ENCODE results near the gene RPS18.
"Not testable (repeated sequence)": the region's sequence is repeated elsewhere in the genome, so short reads cannot be mapped to it uniquely, and the experiment has no call there.

The RPS18 gene

DNA sequence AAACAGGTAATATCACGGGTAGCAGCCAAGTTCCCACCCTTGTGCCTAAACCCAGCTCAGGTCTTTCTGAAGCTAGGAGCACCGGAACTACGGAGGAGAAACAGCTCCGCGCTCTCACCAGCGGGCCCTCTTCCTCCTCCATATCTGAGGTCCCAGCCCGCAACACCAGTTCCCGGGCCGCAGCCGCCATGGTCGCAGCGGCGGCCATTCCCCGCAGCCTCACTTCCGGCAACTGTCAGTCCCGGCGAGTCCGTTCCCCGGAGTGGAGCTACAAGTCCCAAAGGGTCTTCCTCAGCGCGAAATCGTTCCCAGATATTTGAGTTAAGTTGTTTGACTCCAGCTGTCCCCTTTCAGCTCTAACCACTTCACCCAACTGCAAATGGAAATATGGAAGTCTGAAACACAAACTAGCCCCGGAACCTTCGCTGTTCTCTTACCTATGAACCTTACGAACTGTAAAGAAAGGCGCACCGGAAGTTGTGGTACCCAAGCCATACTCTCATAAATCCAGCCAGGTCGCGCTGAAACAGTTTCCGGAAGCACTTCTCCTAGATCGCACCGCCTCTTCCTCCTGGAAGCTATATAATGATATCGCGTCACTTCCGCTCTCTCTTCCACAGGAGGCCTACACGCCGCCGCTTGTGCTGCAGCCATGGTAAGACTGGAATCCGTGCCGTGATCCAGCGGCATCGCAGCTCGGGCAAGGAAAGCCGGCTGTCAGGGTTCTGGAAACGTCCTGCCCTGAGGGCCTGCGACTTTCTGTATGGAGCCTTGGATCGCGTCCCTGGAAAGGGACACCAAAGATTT is at the start of gene RPS18, which contains the start of gene VPS52:
RPS18 (plus strand) TSS at position 608 of the 807 bp plus-strand sequence; CDS start at position 653, 45 bp downstream.
VPS52 (minus strand) TSS at position 409 of the 807 bp plus-strand sequence; CDS start at position 208, 201 bp downstream.
- DNase-seq (ENCODE audit: low read depth in 2 of 2): peak; percentile 74 to 87

- DNase-seq (ENCODE audit: low read depth in 2 of 2): not testable (repeated sequence)
Observed at GRCh38 chr6:33226503-33227120, 45.3 kb upstream of the RPS18 start.

GRCh38 chr6:33235221-33235634 is 36.6 kb upstream of the RPS18 start:
- DNase-seq (ENCODE audit: low read depth in 2 of 2): no peak

DNA sequence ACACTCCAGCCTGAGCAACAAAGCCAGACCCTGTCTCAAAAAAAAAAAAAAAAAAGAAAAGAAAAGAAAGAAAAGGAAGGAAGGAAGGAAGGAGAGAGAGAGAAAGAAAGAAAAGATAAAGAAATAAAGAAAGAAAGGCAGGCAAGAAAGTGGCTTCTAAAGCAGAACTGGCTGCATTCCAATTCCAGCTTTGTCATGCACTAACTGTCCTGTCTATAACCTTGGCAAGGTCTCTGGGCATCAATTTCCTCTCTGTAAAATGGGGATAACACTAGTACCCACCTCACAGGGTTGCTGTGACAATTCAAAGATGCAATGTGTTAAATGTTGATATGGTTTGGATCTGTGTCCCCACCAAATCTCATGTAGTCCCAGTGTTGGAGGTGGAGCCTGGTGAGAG is 35.5 kb upstream of the RPS18 start:
- no peak for DNase-seq (ENCODE audit: low read depth in 2 of 2)

GRCh38 chr6:33236852-33237251 is 35.0 kb upstream of the RPS18 start:
- DNase-seq (ENCODE audit: low read depth in 2 of 2): no peak

- DNase-seq (ENCODE audit: low read depth in 2 of 2): no peak
Observed at GRCh38 chr6:33237741-33238140, 34.1 kb upstream of the RPS18 start.

DNA sequence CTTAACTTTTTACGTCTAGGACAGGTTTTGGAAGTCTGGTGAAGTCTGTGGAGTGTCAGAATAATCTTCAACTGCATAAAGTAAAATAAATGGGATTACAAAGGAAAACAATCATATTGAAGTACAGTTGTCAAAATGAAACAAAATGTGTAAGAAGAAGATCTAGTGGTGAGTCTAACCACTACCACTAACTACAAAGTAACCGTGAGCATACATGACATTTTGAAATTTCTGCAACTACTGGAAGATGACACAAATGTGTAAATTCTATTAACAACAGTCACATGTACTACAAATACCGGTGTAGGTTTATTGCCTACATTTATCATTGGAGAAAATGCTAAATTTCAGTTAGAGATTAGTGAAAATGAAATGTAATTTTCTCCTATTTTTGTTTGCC is 29.9 kb upstream of the RPS18 start:
- DNase-seq (ENCODE audit: low read depth in 2 of 2): no peak

GRCh38 chr6:33243476-33243875 is 28.4 kb upstream of the RPS18 start:
- no peak for DNase-seq (ENCODE audit: low read depth in 2 of 2)

DNA sequence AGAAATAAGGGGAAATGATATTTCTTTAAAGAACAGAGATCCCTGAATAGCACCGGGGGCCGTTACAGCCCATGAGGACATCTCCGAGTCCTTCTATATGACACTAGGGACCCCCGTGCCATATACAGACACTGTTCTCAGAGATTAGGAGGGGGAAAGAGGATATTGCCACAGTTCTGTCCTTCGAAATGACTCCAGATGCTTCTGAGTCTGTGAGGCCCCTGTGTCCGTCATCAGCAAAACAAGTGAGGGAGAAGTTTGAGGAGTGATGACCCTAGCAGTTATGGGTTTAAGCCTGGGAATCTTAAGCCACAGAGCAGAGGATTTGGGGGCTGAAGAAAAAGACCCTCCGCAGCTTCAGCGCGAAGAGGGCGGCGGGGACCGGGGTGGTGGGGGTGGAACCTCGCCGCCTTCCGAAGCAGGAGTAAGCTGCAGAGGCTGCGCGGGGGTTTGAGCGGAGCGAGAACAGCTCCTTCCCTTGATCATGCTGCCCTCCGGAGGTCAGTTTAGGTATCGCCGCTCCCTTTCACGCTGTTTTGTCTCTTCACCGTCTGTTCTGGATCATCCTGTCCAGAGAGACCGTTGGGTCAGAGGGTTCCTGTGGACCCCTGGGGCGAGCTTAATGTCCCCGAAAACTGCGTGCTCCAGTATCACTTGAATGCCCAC is 23.8 kb upstream of the RPS18 start:
- DNase-seq (ENCODE audit: low read depth in 2 of 2): peak; percentile 72 to 84

DNA sequence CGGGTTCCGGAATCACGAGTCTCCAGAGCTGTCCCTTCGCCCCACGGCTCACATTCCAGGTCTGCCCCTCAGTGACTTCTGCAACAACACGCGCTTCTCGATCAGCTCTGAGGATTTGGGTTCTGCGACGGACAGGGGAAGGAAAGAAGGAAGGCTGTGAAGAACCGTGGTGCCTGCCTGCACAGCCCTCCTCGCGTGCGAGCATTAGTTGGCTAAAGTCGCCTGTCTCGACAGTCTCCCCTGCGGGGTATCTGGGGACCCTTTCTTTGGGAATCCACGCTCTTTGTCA is 23.3 kb upstream of the RPS18 start:
- DNase-seq (ENCODE audit: low read depth in 2 of 2): no peak

GRCh38 chr6:33248932-33249731 is 22.7 kb upstream of the RPS18 start:
- peak; percentile 90 to 92 for DNase-seq (ENCODE audit: low read depth in 2 of 2)

GRCh38 chr6:33249732-33250630 is 21.9 kb upstream of the RPS18 start:
- DNase-seq (ENCODE audit: low read depth in 2 of 2): no peak

DNA sequence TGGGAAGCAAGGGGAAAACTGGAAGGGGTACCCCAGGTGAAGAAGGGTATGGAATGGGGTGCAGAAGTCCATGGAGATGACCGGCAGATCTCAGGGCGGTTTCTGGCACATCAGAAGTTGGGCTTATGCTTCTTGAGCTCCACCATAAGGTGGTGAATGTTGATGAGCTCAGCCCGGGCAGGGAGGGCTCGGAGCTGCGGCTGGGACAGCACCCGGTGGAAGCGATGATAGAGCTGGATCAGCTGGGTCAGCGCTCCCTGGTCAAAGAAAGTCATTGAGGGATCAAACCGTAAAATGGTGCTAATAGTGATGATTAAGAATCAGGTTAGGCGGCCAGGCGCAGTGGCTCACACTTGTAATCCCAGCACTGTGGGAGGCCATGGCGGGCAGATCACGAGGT is 21.1 kb upstream of the RPS18 start:
- no peak for DNase-seq (ENCODE audit: low read depth in 2 of 2)

DNA sequence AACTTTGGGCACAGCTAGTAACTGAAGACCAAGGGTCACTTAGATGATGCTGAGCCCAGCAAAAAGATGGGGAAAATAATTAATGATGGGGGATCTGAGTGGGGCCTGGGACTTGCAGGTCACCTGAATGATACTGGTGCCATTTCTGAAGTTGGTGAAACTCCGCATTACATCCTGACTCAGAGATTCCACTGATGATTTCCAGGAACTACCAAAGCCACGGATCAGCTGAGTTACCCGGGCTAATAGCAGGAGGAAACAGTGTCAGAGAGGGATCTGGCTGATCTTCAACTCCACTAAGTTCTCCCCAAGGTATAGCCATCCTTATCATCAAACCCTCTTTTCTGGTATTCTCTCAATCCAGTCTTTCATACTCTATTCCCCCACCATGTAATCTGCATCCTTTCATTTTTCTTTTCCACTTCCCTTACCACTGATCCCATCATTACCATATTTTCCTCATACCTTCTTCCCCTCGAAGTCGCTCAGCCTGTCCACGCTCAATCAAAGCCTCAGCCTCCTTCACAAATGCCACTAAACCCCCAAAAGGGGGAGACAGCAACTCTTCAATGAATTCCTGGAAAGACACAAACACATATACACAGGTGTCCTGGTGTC is 20.4 kb upstream of the RPS18 start:
- no peak for DNase-seq (ENCODE audit: low read depth in 2 of 2)

DNA sequence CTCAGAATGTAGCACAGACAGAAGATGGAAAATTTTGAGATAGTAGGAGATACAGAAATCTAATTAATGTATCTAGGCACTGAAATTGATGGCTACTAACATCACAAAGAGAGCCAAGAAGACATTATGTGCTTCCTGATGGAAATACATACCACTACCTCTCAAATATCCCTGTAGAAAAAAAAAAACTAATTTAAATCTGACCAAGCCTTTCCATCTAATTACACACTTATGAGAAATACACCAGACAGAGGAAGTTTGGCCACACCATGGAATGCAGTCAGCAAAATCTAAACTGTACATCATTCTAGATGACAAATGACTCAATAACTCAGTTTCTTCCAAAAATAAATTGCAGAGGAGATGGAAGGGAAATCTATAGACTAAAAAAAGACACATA is 19.1 kb upstream of the RPS18 start:
- no peak for DNase-seq (ENCODE audit: low read depth in 2 of 2)

- no peak for DNase-seq (ENCODE audit: low read depth in 2 of 2)
Observed at GRCh38 chr6:33254591-33254990, 17.3 kb upstream of the RPS18 start.

GRCh38 chr6:33259032-33259431 is 12.8 kb upstream of the RPS18 start:
- DNase-seq (ENCODE audit: low read depth in 2 of 2): no peak

DNA sequence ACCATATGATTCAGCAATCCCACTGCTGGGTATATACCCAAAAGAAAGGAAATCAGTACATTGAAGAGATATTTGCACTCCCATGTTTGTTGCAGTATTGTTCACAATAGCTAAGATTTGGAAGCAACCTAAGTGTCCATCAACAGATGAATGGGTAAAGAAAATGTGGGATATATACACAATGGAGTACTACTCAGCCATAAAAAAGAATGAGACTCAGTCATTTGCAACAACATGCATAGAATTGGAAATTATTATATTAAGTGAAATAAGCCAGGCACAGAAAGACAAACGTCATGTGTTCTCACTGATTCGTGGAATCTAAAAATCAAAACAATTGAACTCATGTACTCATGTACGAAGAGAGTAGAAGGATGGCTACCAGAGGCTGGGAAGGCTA is 9.4 kb upstream of the RPS18 start:
- DNase-seq (ENCODE audit: low read depth in 2 of 2): not testable (repeated sequence)

DNA sequence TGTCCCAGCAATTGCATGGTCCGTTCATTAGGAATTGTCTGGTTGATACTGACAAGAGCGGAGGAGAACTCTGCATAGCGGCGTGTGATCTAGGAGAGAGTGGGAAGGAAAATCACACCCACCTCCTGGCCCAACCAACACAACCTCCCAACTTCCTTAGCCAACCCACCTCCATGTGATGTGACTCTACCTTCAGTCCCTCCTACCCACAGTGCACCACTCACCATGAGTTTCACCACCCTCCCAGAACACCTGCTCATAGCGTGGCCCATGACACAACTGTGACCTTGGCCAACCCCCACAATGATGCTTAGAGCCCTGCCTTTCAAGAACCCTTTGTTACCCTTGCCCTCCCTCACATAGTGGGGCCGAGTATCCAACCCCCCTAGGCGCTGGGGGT is 7.9 kb upstream of the RPS18 start:
- DNase-seq (ENCODE audit: low read depth in 2 of 2): no peak

DNA sequence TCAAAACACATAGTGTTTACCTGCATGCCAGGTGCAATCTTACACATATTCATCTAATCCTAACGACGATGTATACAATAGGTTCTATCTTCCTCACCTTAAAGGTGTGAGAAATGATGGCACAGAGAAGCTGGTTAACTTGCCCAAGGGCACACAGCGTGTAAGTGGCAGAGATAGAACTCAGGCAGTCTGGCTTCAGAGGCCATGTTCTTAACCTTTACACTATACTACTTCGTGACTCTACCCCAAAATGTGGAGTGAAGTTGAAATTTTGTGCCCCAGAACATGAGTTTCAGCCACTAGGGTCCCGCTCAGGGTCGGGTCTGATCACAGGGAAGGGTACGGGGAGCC is 783 bp upstream of the RPS18 start:
- DNase-seq (ENCODE audit: low read depth in 2 of 2): no peak
